Upper lobe of left lung (tissue), 4 donors: ENCODE results near the gene ZIC1.

ENCODE experiments used
- CTCF ChIP-seq, 6 experiments: fragments of 450-650 bp in 4 of 6; fragments of 200-600 bp in 2 of 6; sonication (generic) in 2 of 6; IDR thresholded peaks; one replicate each; pipeline ENCODE4 v1.5.1; 2016 to 2019; ENCODE audit warnings: antibody characterized with exemption in 6 of 6
- EP300 ChIP-seq, 4 donors: sonication (generic); formaldehyde crosslinking; IDR thresholded peaks; one replicate each; pipeline ENCODE4 v1.5.1; 2017; ENCODE audit warnings: antibody characterized with exemption in 4 of 4, control low read depth in 2 of 4
- POLR2A ChIP-seq, 4 donors: fragments of 450-650 bp; IDR thresholded peaks; one replicate each; pipeline ENCODE4 v1.5.1; 2016 to 2017; ENCODE audit warnings: antibody characterized with exemption in 4 of 4, mild to moderate bottlenecking in 2 of 4
- POLR2AphosphoS5 ChIP-seq, 2 donors: sonication (generic); formaldehyde crosslinking; IDR thresholded peaks; one replicate each; pipeline ENCODE4 v1.5.1; 2017; ENCODE audit warnings: antibody characterized with exemption in 2 of 2

GRCh38 chr3:147373301-147373700 lies 35.9 kb upstream of the ZIC1 start:
- no peak for TF ChIP-seq CTCF (IDR thresholded peaks at IDR 0.05)
- TF ChIP-seq POLR2A (IDR thresholded peaks at IDR 0.05), result no peak
- no peak for TF ChIP-seq EP300 (IDR thresholded peaks at IDR 0.05)
- no peak for TF ChIP-seq POLR2AphosphoS5 (IDR thresholded peaks at IDR 0.05)
